Measurements from ENCODE around the gene CACNA1S.

The CACNA1S gene

DNA sequence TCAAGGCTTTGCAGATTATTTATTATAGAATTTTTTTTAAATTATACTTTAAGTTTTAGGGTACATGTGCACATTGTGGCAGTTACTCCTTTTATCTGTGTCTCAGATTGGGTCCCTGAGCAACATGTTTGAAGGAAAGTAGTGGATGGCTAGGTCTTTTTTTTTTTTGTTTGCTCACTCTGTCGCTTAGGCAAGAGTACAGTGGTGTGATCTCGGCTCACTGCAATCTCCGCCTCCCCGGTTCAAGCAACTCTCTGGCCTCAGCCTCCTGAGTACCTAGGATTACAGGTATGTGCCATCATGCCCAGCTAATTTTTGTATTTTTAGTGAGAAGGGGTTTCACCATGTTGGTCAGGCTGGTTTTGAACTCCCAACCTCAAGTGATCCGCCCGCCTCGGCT, 49.1 kb downstream of the CACNA1S start:
- DNase-seq: no peak

DNA sequence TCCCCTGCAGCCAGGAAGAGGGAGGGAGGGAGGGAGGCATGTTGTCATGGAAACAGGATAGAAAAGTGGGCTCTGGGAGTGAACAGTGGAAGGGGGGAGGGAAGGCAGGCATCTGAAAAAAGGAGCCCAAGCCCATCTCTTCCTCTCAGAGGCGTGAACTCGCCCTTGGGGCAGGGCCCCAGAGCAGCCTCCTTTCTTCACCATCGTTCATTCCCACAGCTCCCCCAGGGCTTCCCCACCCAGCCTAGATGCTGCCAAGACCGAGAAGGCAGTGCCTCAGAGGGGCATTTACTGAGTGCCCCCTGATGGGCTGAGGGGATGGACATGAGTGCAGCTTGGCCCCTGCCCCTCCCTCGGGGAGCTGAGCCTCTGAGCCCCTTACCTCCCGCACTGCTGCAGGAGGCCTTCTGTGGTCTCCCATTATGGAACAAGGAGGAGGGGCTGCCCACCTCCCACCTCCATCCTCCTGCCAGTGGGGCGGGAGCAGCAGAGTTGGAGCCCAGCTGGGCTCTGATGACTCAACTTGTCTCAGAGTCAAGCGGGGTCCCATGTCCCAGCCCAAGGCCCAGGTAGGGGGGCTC, 49.6 kb downstream of the CACNA1S start:
- DNase-seq: peak in 1 of 58 donors; percentile 25

DNA sequence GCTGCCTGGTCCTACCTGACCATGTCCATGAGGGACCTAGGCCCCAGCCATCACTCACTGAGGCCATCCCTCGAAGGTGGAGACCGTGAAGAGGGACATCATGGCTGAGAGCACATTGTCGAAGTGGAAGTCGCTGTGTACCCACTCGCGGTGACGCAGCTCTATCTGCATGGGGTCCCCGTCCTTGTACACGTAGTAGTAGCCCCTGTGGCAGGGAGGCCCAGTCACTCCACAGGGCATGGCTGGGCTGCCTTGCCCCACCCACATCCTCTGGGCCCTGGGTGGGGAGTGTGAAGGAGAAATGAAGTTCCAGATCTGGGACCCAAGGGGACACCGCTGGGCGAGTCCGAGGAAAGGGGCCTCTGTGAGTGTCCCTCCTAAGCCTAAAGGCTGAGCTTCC, 50.3 kb downstream of the CACNA1S start:
- no peak for DNase-seq

DNA sequence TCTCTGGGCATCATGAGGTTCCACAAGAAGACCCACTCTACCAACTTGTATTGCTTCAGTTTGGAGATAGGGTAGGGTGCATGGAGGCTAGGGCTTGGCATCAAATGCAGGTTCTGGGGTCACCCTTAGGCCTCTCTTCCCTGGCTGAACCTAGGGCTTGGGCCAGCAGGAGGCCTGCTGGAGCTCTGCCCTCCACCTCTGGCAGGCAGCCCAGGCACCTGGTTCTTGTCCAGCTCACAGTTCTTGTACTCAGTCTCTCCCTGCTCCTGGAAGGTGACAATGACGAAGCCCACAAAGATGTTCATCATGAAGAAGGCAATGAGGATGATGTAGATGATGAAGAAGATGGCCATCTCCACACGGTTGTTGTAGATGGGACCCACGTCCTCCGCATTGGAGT, 51.2 kb downstream of the CACNA1S start:
- no peak for DNase-seq

DNA sequence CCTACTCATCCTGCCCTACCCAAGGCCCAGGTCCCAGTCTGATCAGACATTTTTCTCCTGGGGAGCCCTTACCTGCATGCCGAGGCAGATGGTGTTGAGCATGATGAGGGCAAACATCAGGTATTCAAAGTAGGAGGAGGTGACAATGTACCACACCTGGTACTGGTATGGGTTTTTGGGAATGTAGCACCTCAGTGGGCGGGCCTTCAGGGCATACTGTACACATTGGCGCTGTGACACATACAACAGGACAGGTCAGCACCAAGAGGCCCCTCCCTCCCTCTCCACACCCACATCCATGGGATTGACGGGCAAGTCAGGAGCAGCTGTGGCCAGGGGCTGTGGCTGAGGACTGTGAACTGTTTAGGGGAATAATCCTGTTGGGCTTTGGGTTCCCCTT, 51.6 kb downstream of the CACNA1S start:
- DNase-seq: no peak

DNA sequence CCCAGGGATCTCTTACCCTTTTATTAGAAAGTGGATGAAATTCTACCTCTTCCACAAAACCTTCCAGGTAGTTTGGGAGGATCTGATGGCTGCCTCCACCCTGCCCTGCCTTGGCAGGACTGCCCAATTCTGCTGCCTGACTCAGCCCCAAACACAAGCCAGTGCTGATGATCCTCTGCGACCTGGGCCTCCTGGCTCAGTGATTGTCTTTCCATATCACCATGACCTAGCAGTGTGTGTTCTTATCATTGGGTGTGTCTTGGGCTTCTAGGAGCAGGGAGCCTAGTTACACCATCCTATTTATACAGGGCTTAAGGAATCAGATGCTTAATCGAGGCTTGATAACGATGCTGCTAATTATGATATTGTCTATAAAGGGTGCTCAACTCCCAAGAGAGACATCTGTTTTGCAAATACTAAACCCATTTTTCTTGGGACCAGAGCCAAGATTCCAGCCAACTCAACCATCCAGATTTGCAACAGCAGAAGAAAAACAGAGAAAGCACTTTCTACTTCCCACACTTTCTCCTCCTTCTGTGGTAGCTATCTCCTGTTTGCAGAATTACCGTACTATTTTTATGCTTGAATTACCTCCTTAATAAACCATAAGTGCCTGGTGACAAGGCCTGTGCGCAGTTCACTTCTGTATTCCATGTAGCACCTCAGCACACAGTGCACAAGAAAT, 52.2 kb downstream of the CACNA1S start:
- DNase-seq: peak in 7 of 58 donors; percentile 14 to 52 (median 27)

DNA sequence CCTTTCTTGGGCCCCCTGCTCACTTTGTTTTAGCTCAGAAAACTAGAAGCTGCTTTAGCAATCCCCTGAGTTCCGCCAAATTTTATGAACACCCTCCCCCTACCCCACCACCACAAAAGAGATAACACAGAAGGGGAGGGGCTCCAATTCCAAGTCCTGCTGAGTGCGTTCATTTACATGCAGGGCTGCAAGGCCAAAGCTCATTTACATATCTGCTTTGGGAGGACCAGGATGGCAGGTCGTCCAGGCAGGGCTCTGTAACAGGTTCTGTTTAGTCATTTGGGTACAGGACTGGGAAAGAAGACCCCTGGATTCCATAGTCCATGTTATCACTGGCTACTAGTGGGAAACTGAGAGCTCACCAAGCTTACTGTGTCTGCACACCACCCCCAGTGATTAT, 52.8 kb downstream of the CACNA1S start:
- no peak for DNase-seq

DNA sequence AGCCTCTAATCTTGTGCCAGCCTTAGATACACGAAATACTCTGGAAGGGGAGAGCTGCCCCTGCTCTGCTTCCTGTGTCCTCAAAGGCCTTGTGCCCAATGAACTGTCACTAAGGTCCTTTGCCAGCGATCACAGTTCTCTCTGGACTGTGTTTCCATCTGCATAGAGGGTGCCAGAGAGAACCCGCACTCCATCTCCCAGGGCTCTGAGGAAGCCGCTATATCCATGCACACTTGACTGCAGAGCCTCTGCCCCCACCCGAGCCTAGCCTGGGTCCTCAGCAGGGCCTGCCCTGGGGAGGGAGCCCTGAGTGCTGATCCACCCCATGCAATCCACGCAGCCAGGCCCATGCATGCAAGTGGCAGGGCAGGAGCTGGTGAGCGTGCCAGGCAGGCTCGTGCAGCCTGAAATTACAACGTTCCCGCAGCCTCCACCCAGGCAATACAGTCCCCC, 58.1 kb downstream of the CACNA1S start:
- no peak for DNase-seq

DNA sequence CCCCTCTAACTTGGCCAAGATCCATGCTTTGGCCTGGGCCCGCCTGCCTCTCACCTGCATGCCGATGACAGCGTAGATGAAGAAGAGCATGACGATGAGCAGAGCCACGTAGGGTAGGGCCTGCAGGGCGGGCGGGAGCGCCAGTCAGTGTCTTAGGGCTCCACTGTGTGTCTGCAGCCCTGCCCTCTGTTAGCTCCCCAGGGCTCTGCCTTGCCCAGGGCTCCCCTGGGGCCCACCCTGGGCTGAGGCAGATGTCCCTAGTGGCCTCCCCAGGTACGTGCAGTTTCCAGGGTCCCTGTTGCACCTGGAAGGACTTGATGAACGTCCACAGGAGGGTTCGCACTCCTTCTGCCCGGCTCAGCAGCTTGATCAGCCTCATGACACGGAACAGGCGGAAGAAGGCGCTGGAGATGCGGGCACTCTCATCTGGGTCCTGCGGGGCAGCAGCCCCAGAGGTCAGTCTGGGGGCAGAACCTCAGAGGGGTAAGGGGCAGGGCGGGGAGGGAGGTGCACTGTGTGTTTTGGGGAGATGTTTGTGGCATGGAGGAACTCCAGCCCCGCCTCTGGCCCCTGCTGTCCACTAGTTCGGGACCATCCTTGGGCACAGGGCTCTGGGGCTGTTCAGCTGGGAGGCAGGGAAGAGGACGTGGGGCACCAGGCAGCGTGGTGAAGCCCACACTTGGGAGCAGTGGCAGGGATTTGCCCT, 58.9 kb downstream of the CACNA1S start:
- DNase-seq: no peak

DNA sequence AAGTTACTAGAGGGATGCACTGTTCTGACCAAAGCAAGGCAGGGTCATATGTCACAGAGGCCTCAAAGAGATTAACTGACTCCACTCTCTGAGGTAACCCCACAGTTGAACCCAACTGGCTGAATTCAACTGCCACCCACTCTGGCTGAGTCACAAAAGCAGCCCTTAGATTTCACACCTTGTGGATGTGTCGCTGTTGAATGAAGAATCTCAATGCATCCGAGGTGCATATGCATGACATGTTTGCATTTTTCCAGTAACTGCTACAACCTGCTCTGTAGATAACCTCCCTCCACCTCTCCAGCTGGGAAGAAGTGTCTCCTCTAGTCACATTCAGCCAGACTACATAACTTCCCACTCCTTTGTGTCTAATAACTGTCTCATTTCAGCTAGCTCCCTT, 60.8 kb downstream of the CACNA1S start:
- peak in 3 of 58 donors; percentile 18 to 42 (median 26) for DNase-seq

DNA sequence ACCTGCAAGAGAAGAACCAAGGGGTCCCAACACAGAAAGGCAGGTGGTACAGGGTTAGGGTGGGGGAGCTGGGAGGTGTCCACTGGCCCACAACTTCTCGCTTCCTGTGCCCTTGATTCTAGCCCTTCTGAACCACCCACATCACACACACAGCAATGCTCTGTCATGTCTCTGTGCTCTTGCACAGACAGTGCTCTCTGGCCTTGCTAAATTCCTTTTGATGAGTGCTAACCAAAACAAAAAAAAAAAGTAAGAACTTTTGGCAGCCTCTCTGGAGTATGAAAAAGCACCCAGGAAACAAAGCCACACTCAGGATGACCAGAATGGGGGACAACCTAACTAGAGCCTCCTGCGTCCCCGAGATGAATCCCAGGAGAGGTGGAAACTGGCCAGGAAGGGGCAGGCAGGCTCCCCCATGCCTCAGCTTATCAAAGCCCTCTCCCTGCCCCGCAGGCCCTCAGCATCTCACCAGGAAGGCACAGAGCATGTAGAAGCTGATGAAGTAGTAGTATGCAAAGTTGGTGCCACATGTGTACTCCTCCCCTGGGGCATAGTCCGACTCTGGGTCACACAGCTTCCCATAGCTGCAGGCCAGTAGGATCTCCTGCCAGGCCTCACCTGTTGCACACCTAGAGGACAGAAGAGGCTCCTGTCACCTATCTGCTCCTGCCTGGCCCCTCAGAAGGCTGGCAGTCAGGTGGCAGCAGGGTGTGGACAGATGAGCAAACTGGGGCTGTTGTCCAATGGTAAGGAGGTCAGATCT, 61.5 kb downstream of the CACNA1S start:
- no peak for DNase-seq

DNA sequence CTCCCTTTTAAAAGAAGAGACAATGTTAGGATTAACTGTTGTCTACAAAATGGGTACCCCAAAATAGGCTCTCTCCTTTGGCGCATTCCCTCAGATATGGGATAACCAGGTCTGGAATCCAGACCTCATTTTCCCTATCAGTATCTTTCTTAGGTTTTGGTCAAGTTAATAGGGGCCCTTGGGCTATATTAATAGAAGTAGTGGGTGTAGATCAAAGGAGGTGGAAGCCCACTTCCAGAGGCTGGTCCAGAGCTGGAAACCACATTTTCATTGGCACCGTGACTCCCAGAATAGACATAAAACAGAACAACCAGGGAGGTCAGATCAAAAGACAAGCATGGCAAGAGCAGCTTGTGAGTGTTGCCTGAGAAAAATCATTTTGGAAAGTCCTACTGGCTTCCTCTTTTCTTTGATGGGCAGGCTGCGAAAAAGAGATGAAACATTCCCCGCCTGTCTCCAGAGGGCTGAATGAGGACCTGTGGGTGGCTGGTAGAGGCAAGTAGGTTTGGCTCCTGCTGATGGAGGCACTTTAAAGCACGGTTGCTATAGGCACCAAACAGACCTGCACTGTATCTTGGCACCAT, 62.9 kb downstream of the CACNA1S start:
- peak in 1 of 58 donors; percentile 36 for DNase-seq

DNA sequence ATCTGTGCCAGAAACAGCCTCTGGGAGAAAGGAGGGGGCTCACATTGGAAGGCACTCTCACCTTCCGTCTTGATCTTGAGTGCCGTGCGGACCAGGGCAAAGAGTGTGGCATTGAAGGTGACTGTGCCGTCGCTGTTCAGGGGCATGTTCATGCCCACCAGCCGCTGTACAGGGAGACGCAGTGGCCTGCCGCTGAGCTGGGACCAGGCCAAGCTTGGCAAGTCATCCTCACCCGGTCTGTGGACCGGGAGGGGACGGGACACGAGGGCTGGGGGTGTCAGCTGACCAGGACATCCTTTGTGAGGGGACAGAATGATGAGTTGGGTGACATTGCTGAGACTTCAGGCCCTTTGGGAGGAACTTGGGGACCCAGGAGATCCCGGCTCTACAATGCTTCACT, 63.7 kb downstream of the CACNA1S start:
- no peak for DNase-seq

DNA sequence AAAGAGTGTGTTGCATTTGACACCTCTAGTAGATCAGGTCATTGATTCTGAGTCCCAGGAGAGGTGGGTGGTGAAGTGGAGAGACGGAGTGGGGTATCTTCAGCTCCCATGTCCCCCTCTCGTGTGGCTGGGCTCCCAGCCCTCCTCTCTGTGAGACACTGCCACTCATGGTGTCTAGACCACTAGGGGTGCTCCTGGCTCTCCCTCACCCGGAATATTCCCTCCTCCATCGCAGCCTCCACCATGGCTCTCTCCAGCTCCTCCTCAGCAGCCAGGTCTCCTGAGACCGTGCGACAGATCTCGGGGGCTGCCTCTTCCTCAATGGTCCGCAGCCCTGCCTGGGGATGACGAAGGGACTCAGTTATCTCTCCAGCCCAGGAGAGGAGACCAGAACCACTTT, 68.1 kb downstream of the CACNA1S start:
- no peak for DNase-seq

DNA sequence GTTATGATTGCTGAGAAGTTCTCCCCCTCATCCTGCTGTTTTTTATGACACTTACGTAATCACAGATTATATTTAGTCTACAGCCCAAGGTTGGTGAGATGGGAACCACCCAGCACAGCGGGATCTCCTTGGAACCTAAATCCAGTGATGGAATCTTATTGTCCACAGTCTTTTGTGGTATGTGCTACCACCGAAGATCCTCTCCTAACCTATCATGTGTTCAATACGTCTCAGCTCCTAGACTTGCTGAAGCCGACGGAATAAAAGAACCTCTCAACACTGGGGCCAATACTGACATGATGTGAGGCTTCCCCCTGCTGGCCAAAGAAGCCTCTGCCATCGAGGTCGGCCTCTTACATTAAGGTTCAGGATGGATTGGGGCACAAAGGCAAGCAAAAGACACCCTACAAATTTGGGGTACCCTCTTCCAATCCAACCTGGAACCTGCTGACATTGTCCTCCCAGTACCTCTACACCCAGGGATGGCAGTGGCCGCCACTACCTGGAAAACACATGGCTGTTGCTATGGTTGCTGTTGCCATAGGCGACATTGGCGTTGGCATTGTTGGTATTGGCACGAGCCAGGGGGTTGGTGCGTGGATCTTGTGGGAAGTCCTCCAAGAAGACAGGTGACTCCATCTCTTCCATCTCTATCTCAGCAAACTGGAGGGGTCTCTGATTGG, 69.3 kb downstream of the CACNA1S start:
- DNase-seq: peak in 49 of 58 donors; percentile 31 to 81 (median 54)

DNA sequence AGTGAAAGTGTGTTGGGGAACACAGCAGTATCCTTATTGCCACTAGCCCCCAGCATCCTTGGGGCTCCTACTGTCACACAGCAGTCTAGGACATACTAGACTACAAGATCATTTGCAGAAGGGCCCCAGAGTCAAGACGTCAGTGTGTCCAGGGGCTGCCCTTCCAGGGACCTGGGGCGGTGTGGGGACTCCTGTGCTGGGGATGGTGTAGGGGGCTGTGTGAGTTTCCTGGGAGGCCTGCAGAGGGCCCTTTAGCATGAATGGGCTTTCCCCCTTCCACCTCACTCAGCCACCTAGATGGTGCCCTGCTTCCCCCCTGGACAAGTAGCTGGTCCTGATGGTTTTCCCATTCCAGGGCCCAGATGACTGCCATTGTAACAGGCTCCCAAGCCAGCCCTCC, 71.2 kb downstream of the CACNA1S start:
- DNase-seq: no peak

DNA sequence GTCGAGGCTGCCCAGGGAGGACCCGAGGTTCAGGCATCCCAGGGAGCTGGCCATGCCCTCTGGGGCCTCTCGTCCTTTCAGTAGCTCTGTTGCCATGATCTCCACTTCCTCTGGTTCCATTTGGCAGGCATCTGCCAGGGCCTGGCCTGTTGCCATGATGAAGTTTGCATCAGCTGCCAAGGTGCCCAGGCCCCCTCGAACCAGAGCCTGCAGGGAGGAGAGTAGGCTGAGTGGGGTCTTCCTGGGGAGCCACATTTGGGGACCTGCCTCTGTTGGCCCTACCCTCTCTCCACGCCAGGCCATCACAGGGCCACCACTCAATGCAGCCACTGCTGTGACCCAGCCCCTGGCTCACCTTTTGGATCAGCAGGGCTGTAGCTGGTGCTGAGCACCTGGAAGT, 72.3 kb downstream of the CACNA1S start:
- DNase-seq: no peak

DNA sequence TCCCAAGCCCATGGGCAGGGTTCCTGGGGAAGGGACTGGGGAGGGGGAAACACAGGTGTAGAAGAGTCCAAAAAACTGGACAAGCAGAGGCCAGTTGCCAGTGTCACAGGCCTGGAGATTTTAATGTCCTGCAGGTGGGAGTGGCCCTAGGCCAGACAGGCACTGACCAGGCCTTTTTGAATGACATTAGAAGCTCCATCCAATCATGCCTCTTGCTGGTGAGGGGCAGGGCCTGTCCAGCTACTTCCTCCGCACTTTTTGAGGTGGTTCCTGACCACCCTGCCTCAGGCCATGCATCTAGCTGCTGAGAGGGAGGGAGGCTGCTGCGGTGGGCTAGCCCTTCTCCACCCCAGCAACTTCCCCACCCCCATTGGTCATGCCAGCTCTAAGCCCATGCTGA, 72.8 kb downstream of the CACNA1S start:
- DNase-seq: no peak

DNA sequence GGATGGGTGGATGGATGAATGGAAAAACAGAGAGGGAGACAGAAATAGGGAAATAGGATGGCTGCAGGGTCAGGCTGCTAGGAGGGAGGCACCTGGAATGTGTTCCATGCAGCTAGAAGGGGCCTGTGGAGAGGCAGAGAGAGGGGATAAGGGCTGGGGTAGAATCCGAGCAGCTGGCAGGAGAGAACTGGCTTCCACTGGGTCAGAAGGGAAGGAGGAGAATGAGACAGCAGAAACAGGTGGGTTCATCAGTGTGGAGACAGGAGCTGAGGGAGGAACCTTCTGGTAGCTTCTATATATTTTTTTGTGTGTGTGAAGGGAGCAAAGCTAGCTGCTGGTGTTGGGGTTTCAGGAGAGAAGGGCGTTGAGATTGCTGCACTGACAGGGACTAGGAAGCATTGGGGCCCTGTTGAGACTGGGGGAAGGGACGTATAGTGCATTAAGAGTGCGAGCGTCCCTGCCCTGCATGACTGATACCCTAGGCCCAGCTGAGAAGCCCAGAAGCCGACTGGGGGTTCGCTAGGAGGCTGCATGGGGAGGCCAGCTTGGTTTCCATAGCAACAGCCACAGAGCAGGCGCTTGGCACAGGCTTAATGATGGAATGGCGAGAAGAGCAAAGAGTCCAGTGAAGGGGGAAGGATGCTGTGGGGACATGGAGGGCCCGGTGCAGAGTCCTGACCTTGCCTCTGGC, 73.9 kb downstream of the CACNA1S start:
- DNase-seq: peak in 24 of 58 donors; percentile 15 to 79 (median 38)

DNA sequence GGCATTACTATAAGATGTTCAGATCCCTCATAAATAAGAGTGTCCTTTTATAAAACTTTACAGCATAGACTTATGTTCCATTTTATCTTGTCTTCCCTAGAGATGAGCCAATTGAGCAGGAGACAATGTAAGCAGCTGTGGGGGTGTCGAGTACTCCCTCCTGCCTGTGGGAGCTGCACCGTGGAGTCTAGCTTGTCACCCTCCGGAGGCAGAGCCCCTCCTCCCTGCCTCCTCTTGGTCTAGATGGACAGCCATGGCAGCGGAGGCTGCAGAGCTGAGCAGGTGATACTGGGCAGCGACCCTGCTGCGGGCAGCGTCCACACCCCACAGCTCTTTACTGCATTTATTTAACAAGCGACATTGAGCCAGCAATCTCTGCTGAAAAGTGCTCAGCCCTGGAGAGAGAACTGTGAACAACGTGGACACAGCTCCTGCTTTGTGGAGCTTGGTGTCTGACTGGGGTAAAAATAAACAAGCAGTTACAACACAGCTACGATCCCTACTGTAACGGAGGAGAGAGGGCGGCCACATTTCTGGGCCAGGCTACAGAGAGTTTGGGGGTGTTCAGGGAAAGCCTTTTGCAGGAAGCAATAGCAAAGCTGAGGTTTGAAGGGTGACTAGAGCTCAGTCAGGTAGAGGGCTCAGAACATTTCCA, 75.9 kb downstream of the CACNA1S start:
- DNase-seq: peak in 11 of 58 donors; percentile 19 to 75 (median 43)

Data from anterior cingulate cortex (tissue), 58 donors.